NB4 (cell line): Measurements from ENCODE around the gene ROMO1.
A peak's percentile ranks its signal among the peaks of the same experiment; 100 is the strongest.
"Not testable (repeated sequence)": the region's sequence is repeated elsewhere in the genome, so short reads cannot be mapped to it uniquely, and the experiment has no call there.

Source experiments
- DNase-seq: peaks from one replicate; pipeline ENCODE4 v3.0.0; 2010; ENCODE audit warnings: low read depth
- H3K4me3 ChIP-seq: one replicate; pipeline ENCODE4 v1.5.1; 2011; ENCODE audit warnings: mild to moderate bottlenecking, low read depth, low read length, moderate library complexity
- MYC ChIP-seq: IDR thresholded peaks from 2 replicates; pipeline ENCODE4 v1.6.1; 2011; ENCODE audit warnings: low read depth, low read length
- POLR2A ChIP-seq: IDR thresholded peaks from 2 replicates; pipeline ENCODE4 v1.6.1; 2011; ENCODE audit warnings: mild to moderate bottlenecking; ENCODE audit not compliant: insufficient read length; ENCODE audit errors: extremely low read depth
- TF ChIP-seq, protein P1 (sequence below): IDR thresholded peaks from one replicate; pipeline ENCODE4 v1.5.1; 2012; ENCODE audit warnings: low read depth, low read length
- TF ChIP-seq, protein P2 (sequence below): IDR thresholded peaks from 2 replicates; pipeline ENCODE4 v1.6.1; 2011; ENCODE audit warnings: low read depth, low read length

ROMO1 gene

DNA sequence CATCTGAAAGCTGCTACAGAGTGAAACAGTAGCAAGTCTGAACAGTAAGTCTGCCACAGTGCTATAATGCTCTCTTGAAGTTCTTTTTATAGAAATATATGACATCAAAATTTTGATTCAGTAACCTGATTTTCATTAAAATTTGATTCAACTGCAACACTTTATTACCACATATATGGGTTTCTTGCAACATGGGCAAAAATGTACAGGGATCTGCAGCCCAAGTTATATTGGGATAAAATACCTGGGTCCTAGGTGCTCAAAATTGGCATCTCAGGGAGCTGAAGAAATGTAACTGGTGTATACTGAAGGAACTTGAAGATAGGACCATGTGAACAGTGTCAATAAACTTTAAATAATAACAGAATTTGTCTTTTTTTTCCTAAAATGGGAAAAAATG is 10.8 kb downstream of the ROMO1 start:
- TF ChIP-seq, protein P1, sequence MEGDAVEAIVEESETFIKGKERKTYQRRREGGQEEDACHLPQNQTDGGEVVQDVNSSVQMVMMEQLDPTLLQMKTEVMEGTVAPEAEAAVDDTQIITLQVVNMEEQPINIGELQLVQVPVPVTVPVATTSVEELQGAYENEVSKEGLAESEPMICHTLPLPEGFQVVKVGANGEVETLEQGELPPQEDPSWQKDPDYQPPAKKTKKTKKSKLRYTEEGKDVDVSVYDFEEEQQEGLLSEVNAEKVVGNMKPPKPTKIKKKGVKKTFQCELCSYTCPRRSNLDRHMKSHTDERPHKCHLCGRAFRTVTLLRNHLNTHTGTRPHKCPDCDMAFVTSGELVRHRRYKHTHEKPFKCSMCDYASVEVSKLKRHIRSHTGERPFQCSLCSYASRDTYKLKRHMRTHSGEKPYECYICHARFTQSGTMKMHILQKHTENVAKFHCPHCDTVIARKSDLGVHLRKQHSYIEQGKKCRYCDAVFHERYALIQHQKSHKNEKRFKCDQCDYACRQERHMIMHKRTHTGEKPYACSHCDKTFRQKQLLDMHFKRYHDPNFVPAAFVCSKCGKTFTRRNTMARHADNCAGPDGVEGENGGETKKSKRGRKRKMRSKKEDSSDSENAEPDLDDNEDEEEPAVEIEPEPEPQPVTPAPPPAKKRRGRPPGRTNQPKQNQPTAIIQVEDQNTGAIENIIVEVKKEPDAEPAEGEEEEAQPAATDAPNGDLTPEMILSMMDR: no peak
- TF ChIP-seq, protein P2, sequence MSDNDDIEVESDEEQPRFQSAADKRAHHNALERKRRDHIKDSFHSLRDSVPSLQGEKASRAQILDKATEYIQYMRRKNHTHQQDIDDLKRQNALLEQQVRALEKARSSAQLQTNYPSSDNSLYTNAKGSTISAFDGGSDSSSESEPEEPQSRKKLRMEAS: no peak
- no peak overlapping the region for H3K4me3 ChIP-seq
- DNase-seq: no peak

DNA sequence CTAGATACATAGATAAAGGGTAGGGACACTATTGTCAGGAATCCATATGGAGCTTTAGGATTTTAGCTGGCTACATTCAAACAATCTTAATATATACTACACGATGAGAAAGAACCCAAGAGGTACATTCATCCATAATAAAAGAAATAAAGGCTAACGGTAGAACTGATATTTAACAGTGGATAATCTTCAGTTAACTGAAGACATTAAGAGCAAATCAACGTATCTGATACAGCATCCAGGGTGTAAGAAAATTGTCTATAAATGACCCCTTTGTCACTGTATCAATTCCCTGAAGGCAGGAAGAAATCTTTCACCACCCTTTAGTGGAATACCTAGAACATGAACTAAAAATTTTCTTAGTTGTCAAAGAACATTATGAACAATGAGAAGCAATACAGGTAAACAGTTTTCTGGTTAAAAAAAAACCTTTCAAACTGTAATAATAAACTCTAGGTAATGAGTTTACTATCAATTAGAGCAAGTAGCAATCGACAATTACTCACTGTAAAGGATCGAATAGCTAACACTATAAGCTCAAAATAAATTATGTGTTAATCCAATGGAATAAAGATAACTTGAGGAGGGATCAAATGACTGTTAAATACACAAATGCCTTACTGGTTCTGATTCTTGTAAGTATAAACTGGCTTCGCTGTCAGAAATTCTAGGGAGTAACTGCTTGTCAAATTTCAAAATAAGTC is 11.8 kb downstream of the ROMO1 start:
- no peak overlapping the region for H3K4me3 ChIP-seq
- TF ChIP-seq, protein P2: no peak
- TF ChIP-seq POLR2A (no peak), MYC (no peak)
- TF ChIP-seq, protein P1: no peak
- DNase-seq: no peak

DNA sequence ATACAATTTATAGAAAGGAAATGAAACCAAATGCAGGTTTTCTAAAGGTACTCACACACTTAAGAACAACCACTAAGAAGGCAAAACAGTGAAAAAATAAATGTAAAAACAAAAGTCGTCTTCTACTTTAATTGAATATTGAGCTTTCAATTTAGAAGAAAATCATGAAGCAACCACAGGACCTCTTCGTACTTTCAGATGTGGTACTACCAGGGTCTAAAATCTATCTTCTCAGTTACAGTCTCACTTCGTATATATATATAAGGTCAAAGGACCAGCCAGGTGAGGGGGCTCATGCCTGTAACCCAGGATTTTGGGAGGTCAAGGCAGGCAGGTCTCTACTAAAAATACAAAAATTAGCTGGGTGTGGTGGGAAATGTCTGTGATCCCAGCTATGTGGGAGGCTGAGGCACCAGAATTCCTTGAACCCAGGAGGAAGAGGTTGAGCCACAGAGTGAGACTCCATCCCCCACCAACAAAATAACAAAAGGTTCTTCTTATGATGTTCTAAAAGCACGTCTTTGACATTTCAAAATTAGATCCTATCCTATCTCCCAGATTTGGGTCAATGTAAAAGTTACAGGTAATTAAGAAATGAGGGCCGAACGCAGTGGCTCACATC is 12.5 kb downstream of the ROMO1 start:
- TF ChIP-seq POLR2A (no peak), MYC (no peak)
- TF ChIP-seq, protein P2: no peak
- TF ChIP-seq, protein P1: no peak
- no peak overlapping the region for H3K4me3 ChIP-seq

DNA sequence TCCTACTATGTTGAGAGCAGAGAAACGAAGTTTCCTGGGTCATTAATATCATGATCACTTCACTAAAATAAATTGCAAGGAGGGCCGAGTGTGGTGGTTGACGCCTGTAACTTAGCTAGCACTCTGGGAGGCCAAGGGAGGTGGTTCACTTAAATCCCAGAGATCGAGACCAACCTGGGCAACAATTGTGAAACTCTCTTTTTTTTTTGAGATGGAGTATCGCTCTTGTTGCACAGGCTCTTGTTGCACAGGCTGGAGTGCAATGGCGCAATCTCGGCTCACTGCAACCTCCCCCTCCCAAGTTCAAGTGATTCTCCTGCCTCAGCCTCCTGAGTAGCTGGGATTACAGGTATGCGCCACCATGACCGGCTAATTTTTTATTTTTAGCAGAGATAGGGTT is 13.9 kb downstream of the ROMO1 start:
- H3K4me3 ChIP-seq: not testable (repeated sequence)
- peak; percentile 38 for DNase-seq

More for the DNA sequence above, 12.5 kb downstream of the ROMO1 start:
- DNase-seq: no peak

DNA sequence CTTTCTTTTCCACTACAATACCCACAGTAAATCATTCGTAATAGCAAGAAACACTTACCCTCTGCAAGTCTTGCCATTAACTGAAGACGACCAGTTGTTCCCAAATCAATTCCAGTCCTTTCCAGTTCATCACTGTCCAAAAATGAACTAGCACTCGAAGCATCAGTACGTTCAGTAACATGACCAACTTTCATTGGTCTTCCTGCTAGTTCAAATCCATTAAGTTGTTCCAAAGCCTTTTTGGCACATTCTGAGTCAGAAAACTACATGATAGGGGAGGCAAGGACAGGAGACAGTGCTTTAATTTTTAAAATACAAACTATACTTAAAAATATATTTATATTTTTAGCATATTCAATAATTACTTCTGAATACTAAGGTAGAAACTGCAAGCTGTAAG is 14.9 kb downstream of the ROMO1 start:
- H3K4me3 ChIP-seq: no peak overlapping the region
- TF ChIP-seq MYC: no peak
- TF ChIP-seq, protein P1: no peak
- TF ChIP-seq, protein P2: no peak
- TF ChIP-seq POLR2A: no peak
- no peak for DNase-seq

DNA sequence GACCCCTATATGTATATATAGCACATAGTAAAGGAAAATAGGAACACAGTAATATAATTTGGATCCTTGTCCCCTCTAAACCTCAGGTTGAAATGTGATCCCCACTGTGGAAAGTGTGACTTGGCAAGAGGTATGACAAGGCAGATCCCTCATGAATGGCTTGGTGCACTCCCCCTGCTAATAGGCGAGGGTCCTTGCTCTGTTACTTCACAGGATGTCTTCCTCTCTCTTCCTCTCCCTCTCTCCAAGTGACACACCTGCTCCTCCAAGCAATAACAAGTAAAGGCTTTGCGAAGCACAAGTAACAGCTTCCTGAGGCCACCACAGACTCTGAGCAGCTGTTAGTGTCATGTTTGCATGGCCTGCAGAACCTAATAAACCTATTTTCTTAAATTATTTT is 16.4 kb downstream of the ROMO1 start:
- TF ChIP-seq, protein P2: no peak
- TF ChIP-seq MYC (no peak), POLR2A (no peak)
- TF ChIP-seq, protein P1: no peak
- DNase-seq: no peak
- no peak overlapping the region for H3K4me3 ChIP-seq
